ENCODE results near the gene MTURN.

DNA sequence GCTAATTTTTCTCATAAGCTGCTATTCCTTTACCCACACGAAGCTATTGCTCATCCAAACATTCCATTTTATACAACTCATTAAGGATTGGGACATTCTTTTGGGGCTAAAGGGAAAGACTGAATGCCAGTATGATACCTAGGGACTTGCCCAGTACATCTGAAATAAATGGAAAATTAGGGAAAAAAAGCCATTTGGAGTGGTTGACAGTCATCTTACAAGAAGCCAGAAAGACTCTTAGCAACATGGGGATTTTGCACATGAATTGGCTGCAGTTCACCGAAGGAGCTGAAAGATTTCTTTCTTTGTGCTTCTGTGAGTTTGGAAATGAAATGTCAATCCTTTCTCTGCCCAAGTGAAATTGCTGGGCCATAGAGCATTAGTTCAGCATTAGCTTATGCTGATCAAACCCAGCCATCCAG lies 43.3 kb upstream of the MTURN start:
- TF ChIP-seq, protein P1, sequence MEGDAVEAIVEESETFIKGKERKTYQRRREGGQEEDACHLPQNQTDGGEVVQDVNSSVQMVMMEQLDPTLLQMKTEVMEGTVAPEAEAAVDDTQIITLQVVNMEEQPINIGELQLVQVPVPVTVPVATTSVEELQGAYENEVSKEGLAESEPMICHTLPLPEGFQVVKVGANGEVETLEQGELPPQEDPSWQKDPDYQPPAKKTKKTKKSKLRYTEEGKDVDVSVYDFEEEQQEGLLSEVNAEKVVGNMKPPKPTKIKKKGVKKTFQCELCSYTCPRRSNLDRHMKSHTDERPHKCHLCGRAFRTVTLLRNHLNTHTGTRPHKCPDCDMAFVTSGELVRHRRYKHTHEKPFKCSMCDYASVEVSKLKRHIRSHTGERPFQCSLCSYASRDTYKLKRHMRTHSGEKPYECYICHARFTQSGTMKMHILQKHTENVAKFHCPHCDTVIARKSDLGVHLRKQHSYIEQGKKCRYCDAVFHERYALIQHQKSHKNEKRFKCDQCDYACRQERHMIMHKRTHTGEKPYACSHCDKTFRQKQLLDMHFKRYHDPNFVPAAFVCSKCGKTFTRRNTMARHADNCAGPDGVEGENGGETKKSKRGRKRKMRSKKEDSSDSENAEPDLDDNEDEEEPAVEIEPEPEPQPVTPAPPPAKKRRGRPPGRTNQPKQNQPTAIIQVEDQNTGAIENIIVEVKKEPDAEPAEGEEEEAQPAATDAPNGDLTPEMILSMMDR (IDR thresholded peaks at IDR 0.05) = no peak
- TF ChIP-seq KDM5A (IDR thresholded peaks at IDR 0.05) = no peak
- no peak for TF ChIP-seq SMC3 (IDR thresholded peaks at IDR 0.05)
- TF ChIP-seq TFCP2L1 (CRISPR knock-in tag; IDR thresholded peaks at IDR 0.05) = no peak
- TF ChIP-seq POLR2A (IDR thresholded peaks at IDR 0.05; ENCODE audit: low read length) = no peak
- TF ChIP-seq RAD21 (conservative IDR thresholded peaks at IDR 0.05 in 1 of 2, IDR thresholded peaks at IDR 0.05 in 1 of 2) = no peak
- TF ChIP-seq RCOR1 (IDR thresholded peaks at IDR 0.05; ENCODE audit: low read depth, low read length) = no peak
- TF ChIP-seq ZSCAN20 (CRISPR knock-in tag; IDR thresholded peaks at IDR 0.05) = no peak
- TF ChIP-seq RFX5 (IDR thresholded peaks at IDR 0.05) = no peak
- no peak for TF ChIP-seq MYC (IDR thresholded peaks at IDR 0.05; ENCODE audit: borderline replicate concordance, low read length)
- TF ChIP-seq EHMT2 (IDR thresholded peaks at IDR 0.05; ENCODE audit: low read depth) = no peak
